ENCODE measurements around the gene OR13C4. TPM values are rescaled to one million over a fixed set of nuclear protein-coding genes. Genes with fewer than 3 reads are reported as not detected.

Gene OR13C4
- not detected in 2 replicates for total RNA-seq

DNA sequence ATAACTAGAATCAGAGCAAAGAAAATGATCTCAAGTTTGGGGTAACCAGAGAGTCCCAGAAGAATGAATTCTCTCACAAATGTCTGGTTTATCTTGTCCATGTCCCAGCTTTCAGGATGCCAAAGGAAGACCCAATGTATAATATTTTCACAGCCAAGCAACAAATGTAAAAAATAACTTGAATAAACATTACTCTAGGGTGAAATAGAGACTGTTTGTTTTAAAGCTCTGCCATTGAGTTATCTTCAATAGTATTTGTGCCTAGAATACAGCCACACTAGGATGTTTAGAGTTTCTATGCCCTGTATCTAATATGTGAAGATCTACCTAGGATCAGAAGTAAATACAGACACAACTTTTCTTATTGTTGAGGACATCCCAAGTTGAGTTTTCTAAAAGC lies at the start of gene OR13C4:
TSS of gene OR13C4 (minus strand) at position 101 of the 400 bp plus-strand sequence. CDS start at position 101, 0 bp downstream.

DNA sequence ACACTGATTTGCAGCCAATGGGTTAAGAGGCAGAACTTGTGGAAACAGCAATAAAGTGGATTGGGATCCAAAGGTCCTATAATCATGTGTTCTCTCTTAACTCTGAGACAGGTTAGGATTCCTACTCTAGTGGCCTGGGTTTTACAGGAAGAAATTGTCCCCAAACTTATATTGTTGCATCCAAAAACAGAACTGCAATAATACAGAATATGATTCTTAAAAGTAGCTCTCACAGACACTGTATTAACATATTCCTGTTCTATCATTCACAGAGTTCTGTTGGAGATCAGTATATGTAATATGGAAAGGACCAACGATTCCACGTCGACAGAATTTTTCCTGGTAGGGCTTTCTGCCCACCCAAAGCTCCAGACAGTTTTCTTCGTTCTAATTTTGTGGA lies 41.9 kb upstream of the OR13C4 start, which contains the start of gene OR13C8:
TSS of gene OR13C8 (plus strand) at position 301 of the 400 bp plus-strand sequence. CDS start at position 301, 0 bp downstream.

DNA sequence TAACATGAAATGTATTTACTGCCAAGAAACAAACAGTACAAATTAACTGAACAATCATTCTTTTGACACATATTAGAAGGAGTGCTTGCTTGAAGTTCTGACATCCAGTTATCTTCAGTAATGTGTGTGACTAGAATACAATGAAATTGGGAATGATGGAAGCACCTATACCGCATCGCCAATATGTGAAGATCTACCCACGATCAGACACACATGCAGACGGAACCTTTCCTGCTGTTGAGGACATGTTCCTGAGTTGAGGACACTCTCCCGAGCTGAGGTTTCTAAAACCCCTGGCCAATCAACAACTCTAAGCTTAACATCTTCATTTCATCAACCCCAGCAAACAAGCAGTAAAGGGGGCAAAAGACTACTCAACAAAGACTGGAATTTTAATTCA lies 9.7 kb upstream of the OR13C4 start, which contains the start of gene OR13C3:
TSS of gene OR13C3 (minus strand) at position 101 of the 400 bp plus-strand sequence. CDS start 133 bp downstream, outside the sequence.

DNA sequence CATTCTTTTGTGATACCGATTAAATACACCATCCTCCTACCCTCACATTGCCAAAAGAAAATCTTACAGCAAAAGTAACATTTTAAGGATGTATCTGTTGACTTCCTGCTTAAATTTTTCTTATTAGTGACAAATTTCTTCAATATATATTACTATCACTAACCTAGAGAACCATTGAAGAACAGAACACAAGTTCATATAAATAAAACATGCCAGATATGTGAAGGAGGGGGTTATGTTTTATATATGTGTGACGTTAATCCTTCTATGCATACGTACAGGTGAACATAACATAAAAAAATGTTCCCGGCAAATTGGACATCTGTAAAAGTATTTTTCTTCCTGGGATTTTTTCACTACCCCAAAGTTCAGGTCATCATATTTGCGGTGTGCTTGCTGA lies 23.0 kb downstream of the OR13C4 start, which contains the start of gene OR13F1:
TSS of gene OR13F1 (plus strand) at position 301 of the 400 bp plus-strand sequence. CDS start at position 301, 0 bp downstream.

Other genes with a start within 250 kb of the OR13C4 start
- not detected in 2 replicates for gene OR13F1, start 22.9 kb downstream of the OR13C4 start, total RNA-seq
- gene OR13C3, start 9.6 kb upstream of the OR13C4 start, total RNA-seq = not detected in 2 replicates
- gene OR13C8, start 42.0 kb upstream of the OR13C4 start, total RNA-seq = not detected in 2 replicates
- gene OR13C5, start 72.2 kb upstream of the OR13C4 start, total RNA-seq = not detected in 2 replicates
- not detected in 2 replicates for gene OR13C2, start 78.4 kb upstream of the OR13C4 start, total RNA-seq
- not detected in 2 replicates for gene OR13C9, start 91.0 kb upstream of the OR13C4 start, total RNA-seq
- not detected in 2 replicates for gene OR13D1, start 167.3 kb upstream of the OR13C4 start, total RNA-seq
- gene NIPSNAP3A, start 220.5 kb upstream of the OR13C4 start, total RNA-seq = 49.8 and 58.5 TPM in 2 replicates
- 0.40 and 0.79 TPM in 2 replicates for gene NIPSNAP3B, start 236.9 kb upstream of the OR13C4 start, total RNA-seq

Measured in thoracic aorta endothelial cell (primary cell).